SK-N-SH treated with all-trans-retinoic acid at 6 μM for 48 hours (cell line): ENCODE data around the gene PRPS2.

ENCODE experiments used
- ATAC-seq: fragments of 200-7000 bp; cut with Tn5 transposase; 3 replicates; pipeline ENCODE4 v1.9.1; 2020; ENCODE audit warnings: mild to moderate bottlenecking, moderate library complexity
- ARNTL ChIP-seq: fragments of 450-650 bp; formaldehyde crosslinking; IDR thresholded peaks from 2 replicates; pipeline ENCODE4 v1.5.0; 2020; ENCODE audit warnings: low read depth, mild to moderate bottlenecking, moderate library complexity, borderline replicate concordance
- BACH2 ChIP-seq: fragments of 250-450 bp; sonication (Bioruptor Pico); IDR thresholded peaks from 2 replicates; pipeline ENCODE4 v1.9.0; 2021; ENCODE audit warnings: mild to moderate bottlenecking, borderline replicate concordance
- CSDC2 ChIP-seq: fragments of 250-450 bp; sonication (Bioruptor Pico); IDR thresholded peaks from 2 replicates; pipeline ENCODE4 v1.5.0; 2020; ENCODE audit warnings: mild to moderate bottlenecking, moderate library complexity
- ESRRG ChIP-seq: fragments of 250-450 bp; sonication (Bioruptor Pico); IDR thresholded peaks from 2 replicates; pipeline ENCODE4 v1.6.1; 2021; ENCODE audit warnings: mild to moderate bottlenecking
- GLIS3 ChIP-seq: fragments of 250-450 bp; sonication (Bioruptor Pico); IDR thresholded peaks from 2 replicates; pipeline ENCODE4 v1.5.0; 2020; ENCODE audit warnings: mild to moderate bottlenecking, moderate library complexity
- ISL1 ChIP-seq: fragments of 250-450 bp; sonication (Bioruptor Pico); IDR thresholded peaks from 2 replicates; pipeline ENCODE4 v2.1.2; 2022; ENCODE audit warnings: mild to moderate bottlenecking, moderate library complexity
- OSR1 ChIP-seq: fragments of 250-450 bp; sonication (Bioruptor Pico); IDR thresholded peaks from 2 replicates; pipeline ENCODE4 v1.8.0; 2022; ENCODE audit warnings: moderate library complexity, mild to moderate bottlenecking, inconsistent platforms
- PPARA ChIP-seq: fragments of 250-450 bp; sonication (Bioruptor Pico); IDR thresholded peaks from 2 replicates; pipeline ENCODE4 v1.5.0; 2020; ENCODE audit warnings: mild to moderate bottlenecking, borderline replicate concordance
- SNAI2 ChIP-seq: fragments of 250-450 bp; sonication (Bioruptor Pico); IDR thresholded peaks from 2 replicates; pipeline ENCODE4 v1.5.0; 2020; ENCODE audit warnings: mild to moderate bottlenecking, moderate library complexity
- TCF4 ChIP-seq: fragments of 250-450 bp; sonication (Bioruptor Pico); IDR thresholded peaks from 2 replicates; pipeline ENCODE4 v1.8.0; 2021; ENCODE audit warnings: mild to moderate bottlenecking, moderate library complexity, borderline replicate concordance
- TOX ChIP-seq: fragments of 250-450 bp; sonication (Bioruptor Pico); IDR thresholded peaks from 2 replicates; pipeline ENCODE4 v1.8.0; 2021; ENCODE audit warnings: mild to moderate bottlenecking, moderate library complexity, borderline replicate concordance
- ZFP3 ChIP-seq: fragments of 250-450 bp; sonication (Bioruptor Pico); IDR thresholded peaks from 2 replicates; pipeline ENCODE4 v1.5.0; 2020; ENCODE audit warnings: mild to moderate bottlenecking, moderate library complexity
- ZFP30 ChIP-seq: fragments of 450-650 bp; formaldehyde crosslinking; IDR thresholded peaks from 2 replicates; pipeline ENCODE4 v1.5.0; 2022; ENCODE audit warnings: mild to moderate bottlenecking, moderate library complexity
- ZNF565 ChIP-seq: fragments of 450-650 bp; formaldehyde crosslinking; conservative IDR thresholded peaks from 2 replicates; pipeline ENCODE4 v1.5.0; 2020; ENCODE audit warnings: low read depth, mild to moderate bottlenecking, moderate library complexity
- ZNF70 ChIP-seq: fragments of 450-650 bp; formaldehyde crosslinking; IDR thresholded peaks from 2 replicates; pipeline ENCODE4 v1.5.0; 2020; ENCODE audit warnings: mild to moderate bottlenecking, moderate library complexity
- ZNF8 ChIP-seq: fragments of 450-650 bp; formaldehyde crosslinking; IDR thresholded peaks from 2 replicates; pipeline ENCODE4 v1.5.0; 2020; ENCODE audit warnings: mild to moderate bottlenecking, moderate library complexity
- TF ChIP-seq, protein P1 (sequence below): fragments of 250-450 bp; sonication (Bioruptor Pico); IDR thresholded peaks from 2 replicates; pipeline ENCODE4 v1.5.0; 2020; ENCODE audit warnings: mild to moderate bottlenecking, moderate library complexity
- TF ChIP-seq, protein P2 (sequence below): fragments of 250-450 bp; sonication (Bioruptor Pico); IDR thresholded peaks from 2 replicates; pipeline ENCODE4 v1.8.0; 2020; ENCODE audit warnings: mild to moderate bottlenecking, moderate library complexity, borderline replicate concordance
- TF ChIP-seq, protein P3 (sequence below): fragments of 250-450 bp; sonication (Bioruptor Pico); IDR thresholded peaks from 2 replicates; pipeline ENCODE4 v1.8.0; 2021; ENCODE audit warnings: low read depth, mild to moderate bottlenecking, moderate library complexity, borderline replicate concordance
- TF ChIP-seq, protein P4 (sequence below): fragments of 250-450 bp; sonication (Bioruptor Pico); IDR thresholded peaks from 2 replicates; pipeline ENCODE4 v1.5.1; 2020; ENCODE audit warnings: low read depth, mild to moderate bottlenecking, moderate library complexity
- TF ChIP-seq, protein P5 (sequence below): fragments of 250-450 bp; sonication (Bioruptor Pico); IDR thresholded peaks from 2 replicates; pipeline ENCODE4 v1.5.1; 2021; ENCODE audit warnings: mild to moderate bottlenecking, moderate library complexity

The PRPS2 gene

DNA sequence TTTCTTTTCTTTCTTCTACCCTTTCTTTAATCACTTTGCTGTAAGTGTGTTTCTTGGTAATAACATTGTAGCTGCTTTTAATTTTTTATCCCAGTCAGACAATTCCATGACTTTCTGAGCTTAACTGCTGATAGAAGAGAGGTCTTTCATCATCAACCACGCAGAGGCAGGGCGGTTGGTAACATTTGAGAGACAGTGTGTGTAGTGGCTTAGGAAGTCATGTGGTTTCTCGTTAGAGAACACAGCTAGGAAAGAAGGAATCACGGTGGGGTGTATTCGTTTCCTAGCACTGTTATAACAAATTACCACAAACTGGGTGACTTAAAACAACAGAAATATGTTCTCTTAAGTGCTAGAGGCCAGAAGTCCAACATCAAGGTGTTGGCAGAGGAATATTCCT lies 11.5 kb downstream of the PRPS2 start:
- TF ChIP-seq OSR1 (CRISPR knock-in tag) (no peak), ZNF565 (CRISPR knock-in tag) (no peak), ZNF70 (no peak), BACH2 (CRISPR knock-in tag) (no peak)
- TF ChIP-seq, protein P1, sequence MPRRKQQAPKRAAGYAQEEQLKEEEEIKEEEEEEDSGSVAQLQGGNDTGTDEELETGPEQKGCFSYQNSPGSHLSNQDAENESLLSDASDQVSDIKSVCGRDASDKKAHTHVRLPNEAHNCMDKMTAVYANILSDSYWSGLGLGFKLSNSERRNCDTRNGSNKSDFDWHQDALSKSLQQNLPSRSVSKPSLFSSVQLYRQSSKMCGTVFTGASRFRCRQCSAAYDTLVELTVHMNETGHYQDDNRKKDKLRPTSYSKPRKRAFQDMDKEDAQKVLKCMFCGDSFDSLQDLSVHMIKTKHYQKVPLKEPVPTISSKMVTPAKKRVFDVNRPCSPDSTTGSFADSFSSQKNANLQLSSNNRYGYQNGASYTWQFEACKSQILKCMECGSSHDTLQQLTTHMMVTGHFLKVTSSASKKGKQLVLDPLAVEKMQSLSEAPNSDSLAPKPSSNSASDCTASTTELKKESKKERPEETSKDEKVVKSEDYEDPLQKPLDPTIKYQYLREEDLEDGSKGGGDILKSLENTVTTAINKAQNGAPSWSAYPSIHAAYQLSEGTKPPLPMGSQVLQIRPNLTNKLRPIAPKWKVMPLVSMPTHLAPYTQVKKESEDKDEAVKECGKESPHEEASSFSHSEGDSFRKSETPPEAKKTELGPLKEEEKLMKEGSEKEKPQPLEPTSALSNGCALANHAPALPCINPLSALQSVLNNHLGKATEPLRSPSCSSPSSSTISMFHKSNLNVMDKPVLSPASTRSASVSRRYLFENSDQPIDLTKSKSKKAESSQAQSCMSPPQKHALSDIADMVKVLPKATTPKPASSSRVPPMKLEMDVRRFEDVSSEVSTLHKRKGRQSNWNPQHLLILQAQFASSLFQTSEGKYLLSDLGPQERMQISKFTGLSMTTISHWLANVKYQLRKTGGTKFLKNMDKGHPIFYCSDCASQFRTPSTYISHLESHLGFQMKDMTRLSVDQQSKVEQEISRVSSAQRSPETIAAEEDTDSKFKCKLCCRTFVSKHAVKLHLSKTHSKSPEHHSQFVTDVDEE (CRISPR knock-in tag): no peak
- TF ChIP-seq, protein P2, sequence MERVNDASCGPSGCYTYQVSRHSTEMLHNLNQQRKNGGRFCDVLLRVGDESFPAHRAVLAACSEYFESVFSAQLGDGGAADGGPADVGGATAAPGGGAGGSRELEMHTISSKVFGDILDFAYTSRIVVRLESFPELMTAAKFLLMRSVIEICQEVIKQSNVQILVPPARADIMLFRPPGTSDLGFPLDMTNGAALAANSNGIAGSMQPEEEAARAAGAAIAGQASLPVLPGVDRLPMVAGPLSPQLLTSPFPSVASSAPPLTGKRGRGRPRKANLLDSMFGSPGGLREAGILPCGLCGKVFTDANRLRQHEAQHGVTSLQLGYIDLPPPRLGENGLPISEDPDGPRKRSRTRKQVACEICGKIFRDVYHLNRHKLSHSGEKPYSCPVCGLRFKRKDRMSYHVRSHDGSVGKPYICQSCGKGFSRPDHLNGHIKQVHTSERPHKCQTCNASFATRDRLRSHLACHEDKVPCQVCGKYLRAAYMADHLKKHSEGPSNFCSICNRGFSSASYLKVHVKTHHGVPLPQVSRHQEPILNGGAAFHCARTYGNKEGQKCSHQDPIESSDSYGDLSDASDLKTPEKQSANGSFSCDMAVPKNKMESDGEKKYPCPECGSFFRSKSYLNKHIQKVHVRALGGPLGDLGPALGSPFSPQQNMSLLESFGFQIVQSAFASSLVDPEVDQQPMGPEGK (CRISPR knock-in tag): no peak
- no peak for ATAC-seq

DNA sequence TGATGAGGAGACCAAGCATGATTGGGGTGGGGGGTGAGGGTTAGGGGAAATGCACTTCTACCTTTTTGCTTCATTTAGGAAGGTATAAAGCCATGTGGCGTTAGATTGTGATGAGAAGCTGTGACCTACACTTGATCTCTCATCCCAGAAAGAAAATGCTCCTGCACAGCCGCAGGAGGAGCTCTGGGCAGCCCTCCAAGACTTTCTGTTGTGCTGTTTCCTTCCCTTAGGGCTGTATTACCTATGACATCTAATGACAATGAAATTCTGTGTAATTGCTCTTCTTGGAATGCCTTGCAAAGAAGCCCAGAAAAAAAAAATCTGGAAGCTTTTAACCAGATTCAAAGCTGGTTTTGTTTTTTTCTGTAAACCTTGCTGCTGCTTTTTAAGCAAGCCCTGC lies 13.4 kb downstream of the PRPS2 start:
- TF ChIP-seq, protein P3, sequence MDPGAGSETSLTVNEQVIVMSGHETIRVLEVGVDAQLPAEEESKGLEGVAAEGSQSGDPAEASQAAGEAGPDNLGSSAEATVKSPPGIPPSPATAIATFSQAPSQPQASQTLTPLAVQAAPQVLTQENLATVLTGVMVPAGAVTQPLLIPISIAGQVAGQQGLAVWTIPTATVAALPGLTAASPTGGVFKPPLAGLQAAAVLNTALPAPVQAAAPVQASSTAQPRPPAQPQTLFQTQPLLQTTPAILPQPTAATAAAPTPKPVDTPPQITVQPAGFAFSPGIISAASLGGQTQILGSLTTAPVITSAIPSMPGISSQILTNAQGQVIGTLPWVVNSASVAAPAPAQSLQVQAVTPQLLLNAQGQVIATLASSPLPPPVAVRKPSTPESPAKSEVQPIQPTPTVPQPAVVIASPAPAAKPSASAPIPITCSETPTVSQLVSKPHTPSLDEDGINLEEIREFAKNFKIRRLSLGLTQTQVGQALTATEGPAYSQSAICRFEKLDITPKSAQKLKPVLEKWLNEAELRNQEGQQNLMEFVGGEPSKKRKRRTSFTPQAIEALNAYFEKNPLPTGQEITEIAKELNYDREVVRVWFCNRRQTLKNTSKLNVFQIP (CRISPR knock-in tag): no peak
- no peak for TF ChIP-seq ZNF70
- TF ChIP-seq BACH2 (CRISPR knock-in tag): no peak
- no peak for TF ChIP-seq TOX (CRISPR knock-in tag)
- no peak for TF ChIP-seq OSR1 (CRISPR knock-in tag)
- TF ChIP-seq, protein P1 (CRISPR knock-in tag): no peak
- no peak for TF ChIP-seq GLIS3 (CRISPR knock-in tag)
- TF ChIP-seq, protein P2 (CRISPR knock-in tag): no peak
- TF ChIP-seq, protein P4, sequence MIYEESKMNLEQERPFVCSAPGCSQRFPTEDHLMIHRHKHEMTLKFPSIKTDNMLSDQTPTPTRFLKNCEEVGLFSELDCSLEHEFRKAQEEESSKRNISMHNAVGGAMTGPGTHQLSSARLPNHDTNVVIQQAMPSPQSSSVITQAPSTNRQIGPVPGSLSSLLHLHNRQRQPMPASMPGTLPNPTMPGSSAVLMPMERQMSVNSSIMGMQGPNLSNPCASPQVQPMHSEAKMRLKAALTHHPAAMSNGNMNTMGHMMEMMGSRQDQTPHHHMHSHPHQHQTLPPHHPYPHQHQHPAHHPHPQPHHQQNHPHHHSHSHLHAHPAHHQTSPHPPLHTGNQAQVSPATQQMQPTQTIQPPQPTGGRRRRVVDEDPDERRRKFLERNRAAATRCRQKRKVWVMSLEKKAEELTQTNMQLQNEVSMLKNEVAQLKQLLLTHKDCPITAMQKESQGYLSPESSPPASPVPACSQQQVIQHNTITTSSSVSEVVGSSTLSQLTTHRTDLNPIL (CRISPR knock-in tag): no peak
- no peak for TF ChIP-seq ZNF8 (CRISPR knock-in tag)
- no peak for TF ChIP-seq PPARA
- no peak for TF ChIP-seq CSDC2 (CRISPR knock-in tag)
- TF ChIP-seq ESRRG (CRISPR knock-in tag): no peak
- no peak for TF ChIP-seq SNAI2
- peak; percentile 87 for ATAC-seq

DNA sequence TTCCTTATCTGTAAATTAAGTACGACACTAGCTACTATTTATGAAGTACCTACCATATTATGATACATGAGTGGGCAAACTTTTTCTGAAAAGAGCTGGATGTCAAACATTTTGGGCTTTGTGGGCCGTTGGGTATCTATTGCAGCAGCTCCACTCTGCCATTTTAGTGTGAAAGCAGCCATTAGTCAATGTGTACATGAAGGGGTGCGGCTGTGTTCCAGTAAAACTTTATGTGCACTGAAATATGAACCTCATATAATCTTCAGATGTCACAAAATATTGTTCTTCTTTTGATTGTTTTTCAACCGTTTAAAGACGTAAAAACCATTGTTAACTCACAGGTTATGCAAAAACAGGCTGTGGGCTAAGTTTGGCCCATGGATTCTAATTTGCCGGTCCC lies 14.1 kb downstream of the PRPS2 start:
- ATAC-seq: no peak
- no peak for TF ChIP-seq TCF4 (CRISPR knock-in tag)
- no peak for TF ChIP-seq ARNTL
- TF ChIP-seq TOX (CRISPR knock-in tag): no peak
- TF ChIP-seq, protein P1 (CRISPR knock-in tag): no peak
- no peak for TF ChIP-seq ISL1 (CRISPR knock-in tag)
- TF ChIP-seq, protein P5, sequence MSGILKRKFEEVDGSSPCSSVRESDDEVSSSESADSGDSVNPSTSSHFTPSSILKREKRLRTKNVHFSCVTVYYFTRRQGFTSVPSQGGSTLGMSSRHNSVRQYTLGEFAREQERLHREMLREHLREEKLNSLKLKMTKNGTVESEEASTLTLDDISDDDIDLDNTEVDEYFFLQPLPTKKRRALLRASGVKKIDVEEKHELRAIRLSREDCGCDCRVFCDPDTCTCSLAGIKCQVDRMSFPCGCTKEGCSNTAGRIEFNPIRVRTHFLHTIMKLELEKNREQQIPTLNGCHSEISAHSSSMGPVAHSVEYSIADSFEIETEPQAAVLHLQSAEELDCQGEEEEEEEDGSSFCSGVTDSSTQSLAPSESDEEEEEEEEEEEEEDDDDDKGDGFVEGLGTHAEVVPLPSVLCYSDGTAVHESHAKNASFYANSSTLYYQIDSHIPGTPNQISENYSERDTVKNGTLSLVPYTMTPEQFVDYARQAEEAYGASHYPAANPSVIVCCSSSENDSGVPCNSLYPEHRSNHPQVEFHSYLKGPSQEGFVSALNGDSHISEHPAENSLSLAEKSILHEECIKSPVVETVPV (CRISPR knock-in tag): no peak
- TF ChIP-seq ZFP30 (CRISPR knock-in tag): no peak
- TF ChIP-seq GLIS3 (CRISPR knock-in tag): no peak
- no peak for TF ChIP-seq ZFP3 (CRISPR knock-in tag)
